ENCODE measurements around the gene EIPR1.
A peak's percentile ranks its signal among the peaks of the same experiment; 100 is the strongest.

The EIPR1 gene

GRCh38 chr2:3377612-3378432, at the start of gene EIPR1:
EIPR1 (minus strand) TSS chr2:3377818; CDS start chr2:3377689, 129 bp downstream.
- peak; percentile 96 for DNase-seq

DNA sequence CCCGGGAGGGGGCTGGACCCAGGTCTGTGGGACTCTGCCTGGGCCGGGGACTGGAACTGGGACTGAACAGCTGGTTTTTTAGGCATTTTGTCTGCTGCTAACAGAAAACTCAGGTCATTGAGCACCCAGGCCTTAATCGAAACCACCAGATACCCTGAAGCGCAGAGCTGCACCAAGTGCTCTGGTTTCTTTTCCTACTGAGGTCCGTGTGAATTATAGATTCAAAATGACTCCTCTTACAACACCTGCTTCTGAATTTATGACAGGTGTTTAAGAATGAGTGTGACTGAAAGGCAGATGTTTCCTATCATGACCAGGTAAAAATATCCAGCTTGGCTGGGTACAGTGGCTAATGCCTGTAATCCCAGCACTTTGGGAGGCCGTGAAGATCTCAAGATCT, 49.7 kb upstream of the EIPR1 start:
- DNase-seq: no peak

DNA sequence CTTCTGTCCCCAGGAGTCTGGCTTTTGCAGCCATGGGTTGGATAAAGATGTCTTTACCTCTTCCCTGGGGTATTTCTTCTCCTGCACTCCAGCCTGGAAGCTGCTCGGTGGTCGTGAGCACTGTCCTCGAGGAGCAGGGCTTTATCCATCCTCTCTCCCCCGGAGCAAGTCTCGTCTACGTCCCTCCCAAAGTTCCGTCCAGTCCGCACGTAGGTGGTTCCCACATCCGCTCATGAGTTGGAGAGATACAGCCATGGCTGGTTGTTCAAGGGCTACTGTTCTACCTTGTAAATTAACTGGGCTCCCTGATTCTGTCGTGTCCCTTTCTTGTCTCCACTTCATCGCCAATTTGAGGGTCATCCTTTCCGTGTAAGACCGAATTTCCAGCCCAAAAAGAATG, 49.0 kb upstream of the EIPR1 start:
- DNase-seq: no peak

- no peak for DNase-seq
These were observed 46.7 kb upstream of the EIPR1 start for GRCh38 chr2:3424171-3424795.

DNA sequence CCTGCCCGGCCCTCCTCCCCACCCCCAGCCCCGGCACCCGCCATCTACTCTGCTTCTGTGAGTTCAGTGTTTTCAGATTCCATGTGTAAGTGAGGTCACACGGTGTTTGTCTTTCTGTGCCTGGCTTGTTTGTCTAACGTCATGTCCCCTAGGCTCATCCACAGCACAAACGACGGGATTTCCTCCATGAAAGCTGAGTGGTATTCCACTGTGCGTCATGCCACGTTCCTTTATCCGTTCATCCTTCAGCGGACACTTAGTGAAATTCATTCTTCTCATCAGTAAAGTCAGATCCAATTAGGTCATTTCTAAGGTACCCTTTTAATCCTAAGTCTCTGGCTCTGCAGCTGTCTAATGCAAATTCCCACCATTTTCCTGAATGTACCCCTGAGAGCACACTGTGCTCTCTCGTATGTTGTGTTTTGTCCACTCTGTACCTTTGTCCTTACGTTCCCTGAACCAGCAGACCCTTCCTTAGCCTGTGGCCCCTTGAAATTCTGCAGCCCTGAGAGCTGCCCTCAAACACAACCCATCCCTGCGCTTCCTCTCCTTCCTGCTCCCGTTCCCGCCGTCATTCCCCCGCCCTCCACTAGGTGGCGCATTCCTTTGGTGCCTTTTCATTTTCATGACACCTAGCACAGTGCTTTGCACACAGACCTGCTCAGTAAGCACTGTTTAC, 46.0 kb upstream of the EIPR1 start:
- peak; percentile 70 for DNase-seq

GRCh38 chr2:3422161-3422779, 44.7 kb upstream of the EIPR1 start:
- DNase-seq: no peak

DNA sequence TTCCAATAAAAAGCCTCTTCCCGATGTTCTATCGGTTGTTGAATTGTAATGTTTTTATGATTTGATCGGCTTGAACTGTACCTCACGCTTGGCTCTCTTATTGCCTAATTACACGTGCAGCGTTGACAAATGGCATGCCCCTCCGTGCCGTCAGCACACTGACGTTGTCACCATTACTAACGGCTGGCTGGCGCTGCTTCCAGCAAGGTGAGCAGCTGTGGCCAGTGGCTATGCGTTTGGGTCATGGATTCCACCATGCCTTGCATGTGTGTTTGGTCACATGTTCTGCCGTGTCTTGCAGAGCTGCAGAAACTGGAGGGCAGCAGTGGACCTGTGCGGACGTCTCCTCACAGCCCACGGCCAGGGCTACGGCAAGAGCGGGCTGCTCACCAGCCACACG, 44.0 kb upstream of the EIPR1 start:
- DNase-seq: no peak

DNA sequence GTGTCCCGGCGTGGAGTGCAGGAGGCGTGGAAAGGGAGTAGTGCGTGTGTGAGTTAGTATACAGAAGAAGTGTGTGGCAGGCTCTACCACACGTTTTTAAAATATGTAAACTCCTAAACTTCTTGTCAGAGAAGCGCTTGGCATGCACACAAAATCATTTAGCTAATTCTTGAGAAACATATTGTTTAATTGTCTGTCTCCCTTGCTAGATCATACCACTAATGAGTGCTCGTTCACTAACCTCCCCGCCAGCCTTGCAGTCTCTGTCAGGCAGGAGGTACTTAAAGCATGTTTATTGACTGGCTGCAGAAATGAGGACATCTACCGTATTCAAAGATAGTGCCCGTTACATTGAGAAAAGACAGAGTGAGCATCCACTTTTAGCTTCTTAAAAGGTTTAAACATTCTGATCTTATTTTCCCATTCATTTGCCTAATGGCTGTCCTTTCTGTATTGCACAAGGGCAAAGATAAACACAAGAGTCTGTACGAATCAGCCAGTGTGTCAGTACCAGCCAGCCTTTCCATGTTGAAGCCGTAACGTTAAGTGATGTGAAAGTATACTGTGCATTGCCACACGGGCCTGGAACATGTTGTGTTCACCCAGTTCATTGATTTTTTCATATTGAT, 43.3 kb upstream of the EIPR1 start:
- no peak for DNase-seq

GRCh38 chr2:3420076-3420768, 42.6 kb upstream of the EIPR1 start:
- DNase-seq: no peak

DNA sequence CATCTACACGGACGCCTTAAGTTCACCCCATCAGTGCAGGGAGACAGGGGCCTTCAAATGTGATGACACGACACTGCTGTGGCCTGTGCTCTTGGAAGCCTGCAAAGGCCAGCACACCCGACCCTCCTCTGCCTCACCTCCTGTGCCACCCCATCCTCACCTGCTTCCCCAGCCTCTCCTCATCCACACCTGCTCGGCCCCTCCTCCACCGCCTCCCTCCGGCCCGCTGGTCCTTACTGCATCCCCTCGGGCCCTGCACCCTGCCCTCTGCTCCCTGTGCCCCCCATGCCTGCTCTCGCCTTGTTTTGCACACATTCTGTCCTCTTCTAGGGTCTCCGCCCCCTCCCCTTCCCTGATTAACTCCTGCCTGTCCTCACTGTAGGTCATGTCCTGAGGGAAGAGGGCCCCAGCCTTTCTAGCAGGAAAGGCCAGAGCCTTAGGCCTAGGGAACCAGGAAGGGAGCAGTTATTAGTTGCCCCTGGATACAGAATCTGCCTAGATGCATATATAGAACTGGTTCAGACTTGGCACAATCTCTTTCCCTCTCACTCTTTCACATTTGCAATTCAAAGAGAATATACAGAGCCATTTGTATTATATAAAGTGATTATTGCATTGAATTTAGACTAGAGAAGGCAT, 41.3 kb upstream of the EIPR1 start:
- DNase-seq: no peak

- DNase-seq: no peak
These were observed 36.7 kb upstream of the EIPR1 start for GRCh38 chr2:3414133-3414860.

DNA sequence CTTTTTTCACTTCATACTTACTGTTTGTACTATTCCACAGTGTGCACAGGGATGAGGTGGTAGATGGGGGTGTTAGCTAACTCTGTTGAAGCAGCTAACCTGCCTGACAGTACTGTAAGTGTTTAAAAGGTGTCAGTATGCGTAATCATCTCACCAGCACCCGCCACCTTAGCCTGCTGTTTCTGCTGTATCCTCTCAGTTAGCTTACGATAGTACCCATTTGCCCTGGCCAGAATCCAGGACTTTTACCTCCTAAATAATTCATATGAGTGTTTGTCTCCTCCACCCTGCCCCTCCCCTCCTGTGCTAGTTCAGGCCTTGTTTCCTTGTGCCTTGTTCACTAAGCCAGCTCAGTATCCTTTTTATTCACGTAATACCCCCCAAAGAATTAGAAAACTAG, 36.1 kb upstream of the EIPR1 start:
- no peak for DNase-seq

- DNase-seq: no peak
These were observed 33.5 kb upstream of the EIPR1 start for GRCh38 chr2:3411103-3411502.

DNA sequence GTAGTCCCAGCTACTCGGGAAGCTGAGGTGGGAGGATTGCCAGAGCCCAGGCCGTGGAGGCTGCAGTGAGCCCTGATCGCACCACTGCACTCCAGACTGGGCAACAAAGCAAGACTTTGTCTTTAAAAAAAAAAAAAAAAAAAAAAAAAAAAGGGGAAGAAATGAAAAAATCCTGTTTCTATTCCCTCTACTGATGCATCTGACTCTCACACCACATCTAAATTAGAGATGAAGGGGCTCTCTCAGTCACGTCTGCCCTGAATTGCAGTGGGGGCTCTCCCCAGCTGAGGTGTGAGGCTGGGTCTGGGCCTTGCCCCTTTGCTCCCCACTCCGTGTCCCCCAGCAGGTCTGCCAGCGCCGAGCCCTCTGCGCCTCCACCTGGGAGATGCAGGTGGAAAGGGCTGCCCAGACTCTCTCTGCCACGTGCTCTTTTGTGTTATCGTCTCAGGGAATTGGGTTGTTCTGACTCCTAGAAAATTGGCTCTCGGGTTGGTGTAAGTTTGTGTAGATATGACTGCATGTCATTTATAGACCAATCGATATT, 32.1 kb upstream of the EIPR1 start:
- no peak for DNase-seq

GRCh38 chr2:3408781-3409180, 31.2 kb upstream of the EIPR1 start:
- DNase-seq: no peak

GRCh38 chr2:3406501-3406900, 28.9 kb upstream of the EIPR1 start:
- no peak for DNase-seq

DNA sequence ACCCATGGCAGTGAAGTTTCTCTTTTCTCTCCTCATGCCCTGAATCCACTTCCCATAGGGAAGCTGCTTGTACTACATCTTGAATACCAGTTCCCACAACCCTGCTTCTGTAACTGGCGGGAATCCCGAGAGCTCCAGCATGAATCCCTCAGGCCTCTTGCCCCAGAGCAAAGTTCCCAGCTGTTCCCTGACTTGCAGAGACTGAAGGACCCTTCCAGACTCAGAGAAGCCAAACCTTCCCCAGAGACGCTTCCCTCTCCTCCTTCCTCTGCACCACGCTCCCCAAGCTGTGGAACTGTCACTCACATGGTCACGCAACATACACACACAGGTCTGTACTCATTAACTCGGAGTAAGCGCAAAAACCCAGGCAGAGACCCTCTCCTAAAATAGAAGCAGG, 28.3 kb upstream of the EIPR1 start:
- no peak for DNase-seq

- DNase-seq: no peak
These were observed 27.7 kb upstream of the EIPR1 start for GRCh38 chr2:3405307-3405706.

DNA sequence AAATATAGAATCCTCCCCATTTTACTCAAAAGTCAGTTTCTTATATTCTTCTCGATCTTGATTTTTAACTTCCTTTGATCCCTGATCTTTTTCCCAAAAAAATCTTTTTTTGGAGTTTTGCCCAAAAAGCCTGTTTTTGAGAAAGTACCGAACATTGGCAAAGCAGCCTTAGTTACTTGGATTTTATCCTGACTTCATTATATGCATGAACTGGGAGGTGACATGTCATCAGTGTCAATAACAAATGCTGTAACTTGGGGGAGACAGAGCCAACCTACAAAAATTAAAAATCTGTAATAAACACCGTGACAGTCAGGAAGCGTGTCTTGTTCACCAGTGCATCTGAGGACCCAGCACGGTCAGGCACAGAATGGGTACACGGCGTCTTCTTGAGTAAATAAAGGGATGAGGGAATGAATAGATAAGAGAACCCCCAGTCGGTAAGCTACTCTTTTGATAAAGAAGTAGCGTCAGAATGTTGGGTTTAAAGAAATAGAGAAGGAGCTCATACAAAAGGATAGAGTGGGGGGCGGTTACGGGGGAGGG, 26.8 kb upstream of the EIPR1 start:
- no peak for DNase-seq

DNA sequence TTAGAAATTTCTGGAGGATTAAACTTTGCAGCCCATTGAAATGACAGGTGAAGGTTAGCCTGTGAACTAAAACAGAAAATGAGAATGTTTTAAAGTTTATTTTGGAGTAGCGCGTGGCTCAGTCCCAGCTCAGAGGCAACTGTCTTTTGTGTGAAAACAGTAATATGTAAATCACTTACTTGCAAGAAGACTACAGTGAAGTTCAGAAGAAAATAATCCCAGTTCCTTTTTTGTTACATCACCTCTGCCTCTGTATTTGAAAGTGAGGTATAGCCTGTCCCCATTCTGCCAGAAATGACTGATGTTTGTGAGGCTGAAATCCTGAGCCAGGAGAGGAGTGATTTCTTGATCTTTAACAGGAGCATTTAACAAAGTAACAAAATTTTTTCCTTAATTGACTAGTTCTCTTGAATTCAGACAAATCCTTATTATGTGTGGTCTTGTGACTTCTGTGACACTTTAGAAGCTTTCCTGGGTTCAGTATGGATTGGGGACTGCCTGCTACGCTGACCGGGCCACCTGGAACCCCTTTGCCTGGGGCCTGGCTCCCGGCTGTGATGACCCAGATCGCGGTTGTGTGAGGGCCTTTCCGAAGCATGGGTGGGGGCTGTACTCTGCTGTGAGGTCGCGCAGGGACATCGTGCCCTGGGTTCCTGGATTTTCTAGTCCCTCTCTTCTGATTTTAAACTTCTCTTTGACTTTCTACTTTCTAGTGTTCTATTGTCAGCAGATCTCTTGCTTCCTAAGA, 26.1 kb upstream of the EIPR1 start:
- no peak for DNase-seq
